Stimulated activated CD4-positive, alpha-beta T cell treated with anti-CD3 and anti-CD28 coated beads, Interleukin-4, amount 100 ng/mL, for 4 hours (primary cell): Measurements from ENCODE around the gene RNF208.

Experiments
- DNase-seq, 2 experiments: peaks; one replicate each; pipeline ENCODE4 v3.0.0-alpha.2; 2020

RNF208 gene

GRCh38 chr9:137172901-137173795, 48.9 kb downstream of the RNF208 start:
- no peak for DNase-seq

GRCh38 chr9:137171149-137171900, 50.7 kb downstream of the RNF208 start:
- DNase-seq = no peak

- DNase-seq = no peak
These were observed 51.4 kb downstream of the RNF208 start for GRCh38 chr9:137170486-137171148.
